Measurements from ENCODE around the gene SLC35G4. TPM values are rescaled to one million over a fixed set of nuclear protein-coding genes. Genes with fewer than 3 reads are reported as not detected.

SLC35G4 gene
- total and polyA plus RNA-seq, 2 of the 4 experiments (the other 2 are of a cell fraction), result not detected

GRCh38 chr18:11581286-11581685 lies 28.1 kb upstream of the SLC35G4 start:
- Histone ChIP-seq H3K36me3 (ENCODE audit: control insufficient read depth, insufficient read depth, low read length) (no peaks in the 10 kb centered on the region), H3K4me2 (ENCODE audit: low read depth, low read length) (no peak overlapping the region), H3K4me3 (ENCODE audit: insufficient read depth, low read depth, low read length) (no peak overlapping the region), H2AK9ac (replicated peaks; ENCODE audit: low read depth, low read length, poor library complexity) (no peak overlapping the region), H2AK5ac (ENCODE audit: low read depth, low read length) (no peak overlapping the region), H3K79me1 (ENCODE audit: low read depth in 1 of 2, low read length in 2 of 2) (no peaks in the 10 kb centered on the region), H3K9ac (ENCODE audit: low read depth, low read length) (no peak overlapping the region), H3K9me1 (ENCODE audit: insufficient read depth, low read length) (no peaks in the 10 kb centered on the region), H2BK5ac (ENCODE audit: low read depth, low read length, poor library complexity, severe bottlenecking) (no peak overlapping the region), H3K14ac (replicated peaks; ENCODE audit: low read depth, low read length) (no peak overlapping the region), H3K56ac (ENCODE audit: extremely low read depth, insufficient read depth, low read length) (no peak overlapping the region), H3K4ac (ENCODE audit: low read depth, low read length) (no peak overlapping the region), H3K18ac (ENCODE audit: low read depth, low read length) (no peak overlapping the region), H2BK120ac (ENCODE audit: low read depth, low read length) (no peak overlapping the region), H4K20me1 (ENCODE audit: insufficient read depth, low read length) (no peaks in the 10 kb centered on the region), H3K27ac (ENCODE audit: insufficient read depth, low read length) (no peak overlapping the region), H2AFZ (replicated peaks; ENCODE audit: low read length, poor library complexity) (no peak overlapping the region), H3K23ac (ENCODE audit: low read depth, low read length) (no peak overlapping the region), H4K91ac (ENCODE audit: insufficient read depth, low read depth, low read length) (no peak overlapping the region), H3K4me1 (ENCODE audit: control insufficient read depth, insufficient read depth, low read length) (no peaks in the 10 kb centered on the region), H4K5ac (ENCODE audit: low read depth, low read length) (no peak overlapping the region), H3K27me3 (ENCODE audit: control insufficient read depth, insufficient read depth, low read length) (peaks cover 9% of the 10 kb centered on the region), H3K9me3 (ENCODE audit: control insufficient read depth, insufficient read depth, low read length) (no peaks in the 10 kb centered on the region), H2BK15ac (ENCODE audit: low read depth, low read length) (no peak overlapping the region), H4K8ac (ENCODE audit: low read depth in 2 of 2, low read length in 2 of 2) (no peak overlapping the region), H2BK20ac (ENCODE audit: low read depth, low read length) (no peak overlapping the region)
- POLR2A ChIA-PET (ENCODE audit: unreplicated experiment), result interaction anchor here (0.7 kb wide), 1 partner anchor 14 kb away, joined by 3 read pairs; no protein-coding TSS in a partner anchor
- ATAC-seq (ENCODE audit: low read depth), result no peak
- intact Hi-C loops (cut with micrococcal nuclease), result no loop called here
- no TSS peak for BruUV-seq (replicated peaks)
- WGBS, 2 experiments (ENCODE audit: extremely low coverage in 2 of 2, insufficient read length in 1 of 2), result no CpG with 5 or more reads among the region's 2 CpGs
- CTCF ChIA-PET, result no interaction called here
- dilution Hi-C loops (cut with HindIII; ENCODE audit: low sequenced_read_pairs, unreplicated experiment), result no loop called here
- TF ChIP-seq POLR2A (IDR thresholded peaks at IDR 0.05; ENCODE audit: low read depth, low read length) (no peak), USF2 (IDR thresholded peaks at IDR 0.05; ENCODE audit: low read depth, low read length) (no peak), MXI1 (IDR thresholded peaks at IDR 0.05; ENCODE audit: borderline replicate concordance, low read depth, low read length) (no peak), RAD21 (IDR thresholded peaks at IDR 0.05; ENCODE audit: low read length) (no peak), MAZ (IDR thresholded peaks at IDR 0.05; ENCODE audit: borderline replicate concordance, low read depth, low read length) (no peak), SMC3 (IDR thresholded peaks at IDR 0.05; ENCODE audit: low read depth, low read length) (no peak), BHLHE40 (IDR thresholded peaks at IDR 0.05; ENCODE audit: low read depth, low read length) (no peak), NFE2L2 (IDR thresholded peaks at IDR 0.05; ENCODE audit: low read depth, low read length) (no peak), CEBPB (IDR thresholded peaks at IDR 0.05; ENCODE audit: low read depth, low read length) (no peak), CHD1 (IDR thresholded peaks at IDR 0.05; ENCODE audit: low read depth, low read length) (no peak), RCOR1 (IDR thresholded peaks at IDR 0.05; ENCODE audit: insufficient replicate concordance, low read length) (no peak), RFX5 (IDR thresholded peaks at IDR 0.05; ENCODE audit: low read depth, low read length) (no peak), FOS (IDR thresholded peaks at IDR 0.05; ENCODE audit: low read depth, low read length) (no peak), CTCF (conservative IDR thresholded peaks at IDR 0.05; ENCODE audit: low read depth, low read length) (no peak), MAFK (IDR thresholded peaks at IDR 0.05; ENCODE audit: low read depth, low read length) (no peak)
- TF ChIP-seq, protein P1, sequence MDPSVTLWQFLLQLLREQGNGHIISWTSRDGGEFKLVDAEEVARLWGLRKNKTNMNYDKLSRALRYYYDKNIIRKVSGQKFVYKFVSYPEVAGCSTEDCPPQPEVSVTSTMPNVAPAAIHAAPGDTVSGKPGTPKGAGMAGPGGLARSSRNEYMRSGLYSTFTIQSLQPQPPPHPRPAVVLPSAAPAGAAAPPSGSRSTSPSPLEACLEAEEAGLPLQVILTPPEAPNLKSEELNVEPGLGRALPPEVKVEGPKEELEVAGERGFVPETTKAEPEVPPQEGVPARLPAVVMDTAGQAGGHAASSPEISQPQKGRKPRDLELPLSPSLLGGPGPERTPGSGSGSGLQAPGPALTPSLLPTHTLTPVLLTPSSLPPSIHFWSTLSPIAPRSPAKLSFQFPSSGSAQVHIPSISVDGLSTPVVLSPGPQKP (IDR thresholded peaks at IDR 0.05; ENCODE audit: borderline replicate concordance, low read depth, low read length), result no peak
- in situ Hi-C loops (cut with MboI; ENCODE audit: low sequenced_read_pairs), result no loop called here
- no peak for DNase-seq
